ENCODE data around the gene GLB1L2.
"Not testable (repeated sequence)": the region's sequence is repeated elsewhere in the genome, so short reads cannot be mapped to it uniquely, and the experiment has no call there.

The GLB1L2 gene

GRCh38 chr11:134328433-134328832, 3.4 kb upstream of the GLB1L2 start:
- no peak for DNase-seq

- no peak for DNase-seq
These were observed 1.0 kb upstream of the GLB1L2 start for GRCh38 chr11:134330611-134331353.

GRCh38 chr11:134332189-134332631, 422 bp downstream of the GLB1L2 start:
- DNase-seq = peak; percentile 27

- no peak for DNase-seq
These were observed 994 bp downstream of the GLB1L2 start for GRCh38 chr11:134332782-134333181.

GRCh38 chr11:134333312-134333711, 1.5 kb downstream of the GLB1L2 start:
- no peak for DNase-seq

- no peak for DNase-seq
These were observed 2.2 kb downstream of the GLB1L2 start for GRCh38 chr11:134333946-134334345.

GRCh38 chr11:134334796-134335571, 3.2 kb downstream of the GLB1L2 start:
- no peak for DNase-seq

GRCh38 chr11:134337051-134337450, 5.3 kb downstream of the GLB1L2 start:
- DNase-seq = no peak

- DNase-seq = no peak
These were observed 6.3 kb downstream of the GLB1L2 start for GRCh38 chr11:134338068-134338467.

- DNase-seq = no peak
These were observed 6.9 kb downstream of the GLB1L2 start for GRCh38 chr11:134338654-134339053.

- DNase-seq = no peak
These were observed 8.0 kb downstream of the GLB1L2 start for GRCh38 chr11:134339756-134340155.

- DNase-seq = no peak
These were observed 8.7 kb downstream of the GLB1L2 start for GRCh38 chr11:134340354-134340964.

GRCh38 chr11:134341805-134342571, 10.2 kb downstream of the GLB1L2 start:
- no peak for DNase-seq

- no peak for DNase-seq
These were observed 11.0 kb downstream of the GLB1L2 start for GRCh38 chr11:134342572-134343340.

- no peak for DNase-seq
These were observed 11.9 kb downstream of the GLB1L2 start for GRCh38 chr11:134343646-134344045.

- not testable (repeated sequence) for DNase-seq
These were observed 12.9 kb downstream of the GLB1L2 start for GRCh38 chr11:134344497-134345236.

- DNase-seq = no peak
These were observed 13.4 kb downstream of the GLB1L2 start for GRCh38 chr11:134345237-134345550.

GRCh38 chr11:134346101-134346975, 14.6 kb downstream of the GLB1L2 start:
- no peak for DNase-seq

- DNase-seq = no peak
These were observed 15.2 kb downstream of the GLB1L2 start for GRCh38 chr11:134346976-134347350.

- DNase-seq = no peak
These were observed 15.7 kb downstream of the GLB1L2 start for GRCh38 chr11:134347441-134347840.
